Measurements from ENCODE around the gene NLRC5. TPM values are rescaled to one million over a fixed set of nuclear protein-coding genes. Genes with fewer than 3 reads are reported as not detected.

Gene NLRC5
- total RNA-seq, 1 donor from 2014 or later, result 0.26 TPM

DNA sequence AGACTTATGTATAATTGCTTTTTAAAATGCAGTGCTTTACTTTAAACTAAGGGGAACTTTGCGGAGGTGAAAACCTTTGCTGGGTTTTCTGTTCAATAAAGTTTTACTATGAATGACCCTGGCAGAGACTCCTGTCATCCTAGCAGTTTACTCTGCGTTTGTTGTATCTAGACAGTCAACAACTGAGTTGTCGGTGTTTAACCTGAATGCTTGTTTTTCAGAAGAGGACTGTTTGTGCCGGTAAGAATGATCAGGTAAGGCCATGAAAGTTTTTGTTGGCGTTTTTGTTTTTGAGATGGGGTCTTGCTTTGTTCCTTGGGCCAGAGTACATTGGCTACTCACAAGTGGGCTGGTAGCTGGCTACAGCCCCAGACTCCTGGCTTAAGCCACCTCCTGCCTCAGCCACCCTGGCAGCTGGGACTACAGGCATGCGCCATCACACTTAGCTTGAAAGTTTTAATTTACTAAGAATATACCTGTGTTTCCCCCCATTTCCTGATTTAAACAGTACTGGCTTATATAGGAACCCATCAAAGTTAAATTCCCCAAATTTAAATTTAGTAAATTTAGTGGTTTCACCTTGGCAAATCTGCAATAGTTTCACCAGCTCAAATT, 45.5 kb upstream of the NLRC5 start:
- Mint-ChIP-seq H3K4me1 (no peaks in the 10 kb centered on the region), H3K27ac (ENCODE audit: unreplicated experiment) (no peak overlapping the region), H3K36me3 (ENCODE audit: low read depth) (peaks cover 9% of the 10 kb centered on the region), H3K9me3 (no peaks in the 10 kb centered on the region), H3K4me3 (no peak overlapping the region), H3K27me3 (ENCODE audit: low read depth) (no peaks in the 10 kb centered on the region)
- TF ChIP-seq, protein P1, sequence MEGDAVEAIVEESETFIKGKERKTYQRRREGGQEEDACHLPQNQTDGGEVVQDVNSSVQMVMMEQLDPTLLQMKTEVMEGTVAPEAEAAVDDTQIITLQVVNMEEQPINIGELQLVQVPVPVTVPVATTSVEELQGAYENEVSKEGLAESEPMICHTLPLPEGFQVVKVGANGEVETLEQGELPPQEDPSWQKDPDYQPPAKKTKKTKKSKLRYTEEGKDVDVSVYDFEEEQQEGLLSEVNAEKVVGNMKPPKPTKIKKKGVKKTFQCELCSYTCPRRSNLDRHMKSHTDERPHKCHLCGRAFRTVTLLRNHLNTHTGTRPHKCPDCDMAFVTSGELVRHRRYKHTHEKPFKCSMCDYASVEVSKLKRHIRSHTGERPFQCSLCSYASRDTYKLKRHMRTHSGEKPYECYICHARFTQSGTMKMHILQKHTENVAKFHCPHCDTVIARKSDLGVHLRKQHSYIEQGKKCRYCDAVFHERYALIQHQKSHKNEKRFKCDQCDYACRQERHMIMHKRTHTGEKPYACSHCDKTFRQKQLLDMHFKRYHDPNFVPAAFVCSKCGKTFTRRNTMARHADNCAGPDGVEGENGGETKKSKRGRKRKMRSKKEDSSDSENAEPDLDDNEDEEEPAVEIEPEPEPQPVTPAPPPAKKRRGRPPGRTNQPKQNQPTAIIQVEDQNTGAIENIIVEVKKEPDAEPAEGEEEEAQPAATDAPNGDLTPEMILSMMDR (conservative IDR thresholded peaks at IDR 0.05), result no peak
- DNase-seq (ENCODE audit: low read depth, low spot score), result no peak

DNA sequence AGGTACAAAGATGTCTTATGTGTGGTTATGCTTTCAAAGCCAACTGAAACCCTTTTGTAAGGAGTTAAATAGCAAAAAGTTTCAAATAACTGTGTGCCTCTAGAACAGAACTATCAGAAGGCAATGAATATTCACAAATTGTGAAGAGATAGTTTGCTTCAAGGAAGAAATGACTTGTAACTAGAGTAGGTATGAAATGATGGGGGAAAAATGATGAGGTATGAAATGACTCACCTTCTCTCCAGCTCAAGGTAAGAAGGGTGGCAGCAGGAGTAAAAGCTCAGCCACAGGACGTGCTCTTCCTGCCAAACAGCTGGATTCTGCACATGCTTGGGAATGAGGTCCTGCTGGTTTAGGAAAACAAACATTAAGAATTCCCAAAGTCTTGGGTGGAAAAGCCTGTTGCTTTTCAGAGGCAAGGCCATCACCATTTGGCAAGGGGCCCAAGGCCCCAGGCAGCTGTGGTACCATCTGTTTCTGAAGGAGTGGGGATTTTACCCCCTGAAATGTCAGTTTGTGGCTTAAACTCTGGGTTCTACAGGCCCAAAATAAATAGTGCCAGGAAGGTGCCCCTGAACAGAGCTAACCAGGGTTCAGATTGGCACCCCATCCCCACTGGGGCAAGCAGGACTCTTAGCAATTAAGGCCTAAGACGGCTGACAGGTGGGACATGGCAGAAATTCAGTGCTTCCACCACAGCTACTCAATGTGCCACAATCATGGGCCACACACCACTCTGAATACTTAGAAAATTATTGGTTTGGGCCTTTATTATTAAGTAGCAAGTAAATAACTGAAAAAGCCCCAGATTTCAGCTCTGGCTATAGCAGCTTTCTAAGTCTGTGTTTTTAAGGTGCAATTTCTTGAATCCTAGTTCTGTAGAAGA, 44.2 kb upstream of the NLRC5 start:
- peaks cover 4% of the 10 kb centered on the region for H3K36me3 Mint-ChIP-seq (ENCODE audit: low read depth)
- no peaks in the 10 kb centered on the region for H3K9me3 Mint-ChIP-seq
- H3K4me1 Mint-ChIP-seq, result no peaks in the 10 kb centered on the region
- TF ChIP-seq, protein P1 (conservative IDR thresholded peaks at IDR 0.05), result no peak
- H3K4me3 Mint-ChIP-seq, result no peak overlapping the region
- no peaks in the 10 kb centered on the region for H3K27me3 Mint-ChIP-seq (ENCODE audit: low read depth)
- no peak for DNase-seq (ENCODE audit: low read depth, low spot score)
- no peak overlapping the region for H3K27ac Mint-ChIP-seq (ENCODE audit: unreplicated experiment)

DNA sequence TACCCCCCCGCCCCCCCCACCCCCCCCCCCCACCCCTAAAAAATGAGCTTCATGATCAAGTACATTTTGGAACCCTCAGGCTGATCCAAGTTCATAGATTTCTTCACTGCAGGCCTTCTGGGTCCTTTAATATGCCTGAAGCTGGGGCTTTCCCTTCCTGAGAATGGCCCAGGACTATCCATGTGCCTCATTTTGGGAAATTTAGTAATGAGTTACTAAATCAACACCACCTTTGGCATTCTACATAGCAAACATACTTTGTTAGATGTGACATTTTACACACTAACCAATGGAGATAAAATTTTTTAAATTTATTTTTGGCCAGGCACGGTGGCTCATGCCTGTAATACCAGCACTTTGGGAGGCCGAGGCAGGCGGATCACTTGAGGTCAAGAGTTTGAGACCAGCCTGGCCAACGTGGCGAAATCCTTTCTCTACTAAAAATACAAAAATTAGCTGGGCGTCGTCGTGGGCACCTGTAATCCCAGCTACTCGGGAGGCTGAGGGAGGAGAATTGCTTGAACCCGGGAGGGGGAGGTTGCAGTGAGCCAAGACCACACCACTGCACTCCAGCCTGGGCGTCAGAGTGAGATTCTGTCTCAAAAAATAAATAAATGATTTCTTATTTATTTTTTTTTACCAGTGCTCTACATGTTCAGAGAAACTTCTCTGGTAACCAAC, 43.4 kb upstream of the NLRC5 start:
- Mint-ChIP-seq H3K27me3 (ENCODE audit: low read depth) (no peaks in the 10 kb centered on the region), H3K27ac (ENCODE audit: unreplicated experiment) (no peak overlapping the region)
- TF ChIP-seq, protein P1 (conservative IDR thresholded peaks at IDR 0.05), result no peak

DNA sequence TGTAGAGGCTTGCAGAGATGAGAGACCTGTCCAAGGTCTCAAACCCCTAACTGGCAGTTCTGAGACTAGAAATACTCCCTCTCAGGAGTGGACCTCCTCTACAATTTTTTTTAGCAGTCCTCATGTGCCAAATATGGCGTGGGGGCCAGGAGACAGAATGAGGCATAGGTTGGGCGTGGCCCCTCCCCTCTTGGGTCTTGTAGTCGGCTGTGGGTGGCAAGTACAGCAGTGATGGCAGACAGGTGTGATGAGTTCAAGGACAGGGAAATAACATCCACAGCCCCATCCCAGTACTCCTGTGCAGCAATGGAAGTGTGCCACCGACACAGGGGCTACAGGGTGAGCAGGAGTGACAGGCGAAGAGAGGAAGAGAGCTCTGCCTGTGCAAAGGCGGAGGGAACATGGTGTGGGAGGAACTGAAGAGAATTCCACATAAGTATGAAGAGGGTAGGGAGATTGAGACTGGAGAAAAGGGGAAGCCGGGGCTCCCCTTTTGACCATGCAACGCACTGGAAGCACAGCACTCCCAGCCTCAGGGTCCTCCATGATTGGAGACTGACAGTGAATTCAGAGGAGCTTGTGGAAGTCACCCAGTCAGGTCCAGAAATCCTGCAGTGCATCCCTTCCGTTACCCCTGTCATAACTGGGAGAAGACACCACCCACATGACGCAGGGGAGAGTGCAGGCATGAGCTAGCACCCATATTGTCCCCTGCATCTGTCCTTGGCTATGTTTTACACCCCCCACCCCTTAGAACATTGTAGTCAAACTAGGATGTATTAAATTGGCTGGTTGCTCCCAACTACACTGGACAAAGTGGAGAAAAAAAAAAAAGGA, 42.4 kb upstream of the NLRC5 start:
- Mint-ChIP-seq H3K4me1 (peaks cover 6% of the 10 kb centered on the region), H3K9me3 (no peaks in the 10 kb centered on the region), H3K27ac (ENCODE audit: unreplicated experiment) (no peak overlapping the region), H3K36me3 (ENCODE audit: low read depth) (peaks cover 4% of the 10 kb centered on the region), H3K27me3 (ENCODE audit: low read depth) (no peaks in the 10 kb centered on the region), H3K4me3 (no peak overlapping the region)
- TF ChIP-seq, protein P1 (conservative IDR thresholded peaks at IDR 0.05), result no peak
- DNase-seq (ENCODE audit: low read depth, low spot score), result no peak

More for the DNA sequence above, 43.4 kb upstream of the NLRC5 start:
- Mint-ChIP-seq H3K9me3 (no peaks in the 10 kb centered on the region), H3K4me3 (no peak overlapping the region), H3K4me1 (peaks cover under 1% of the 10 kb centered on the region), H3K36me3 (ENCODE audit: low read depth) (peaks cover 4% of the 10 kb centered on the region)
- no peak for DNase-seq (ENCODE audit: low read depth, low spot score)

DNA sequence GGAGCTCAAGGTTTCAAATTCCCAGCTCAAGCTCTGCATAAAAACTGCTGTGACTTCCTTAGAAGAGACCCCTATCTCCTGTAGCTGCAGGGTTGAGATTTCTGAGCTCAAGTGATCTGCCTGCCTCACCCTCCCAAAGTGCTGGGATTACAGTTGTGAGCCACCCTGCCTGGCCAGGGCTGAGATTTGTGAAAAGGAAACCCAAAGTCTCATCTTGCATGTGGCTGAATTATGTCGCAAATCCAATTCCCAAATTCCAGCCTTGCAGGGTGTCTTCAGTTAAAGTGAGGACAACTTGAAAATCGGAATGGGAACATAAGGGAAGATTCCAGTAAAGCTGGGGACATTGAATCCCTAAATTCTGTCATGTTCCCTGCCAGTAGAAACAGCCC, 41.8 kb upstream of the NLRC5 start:
- TF ChIP-seq, protein P1 (conservative IDR thresholded peaks at IDR 0.05), result no peak
- Mint-ChIP-seq H3K27me3 (ENCODE audit: low read depth) (no peaks in the 10 kb centered on the region), H3K4me1 (peaks cover 6% of the 10 kb centered on the region), H3K9me3 (no peaks in the 10 kb centered on the region), H3K4me3 (no peak overlapping the region), H3K27ac (ENCODE audit: unreplicated experiment) (no peak overlapping the region), H3K36me3 (ENCODE audit: low read depth) (peaks cover 4% of the 10 kb centered on the region)
- no peak for DNase-seq (ENCODE audit: low read depth, low spot score)

Data from neural crest cell (in vitro differentiated cells).